GM18502 (cell line): ENCODE measurements around the gene EPHB2.

Experiments
- ATAC-seq: cut with Tn5 transposase; IDR thresholded peaks from one replicate; pipeline ENCODE4 v1.9.1; 2021; ENCODE audit warnings: mild to moderate bottlenecking; ENCODE audit not compliant: unreplicated experiment, poor library complexity

Gene EPHB2

DNA sequence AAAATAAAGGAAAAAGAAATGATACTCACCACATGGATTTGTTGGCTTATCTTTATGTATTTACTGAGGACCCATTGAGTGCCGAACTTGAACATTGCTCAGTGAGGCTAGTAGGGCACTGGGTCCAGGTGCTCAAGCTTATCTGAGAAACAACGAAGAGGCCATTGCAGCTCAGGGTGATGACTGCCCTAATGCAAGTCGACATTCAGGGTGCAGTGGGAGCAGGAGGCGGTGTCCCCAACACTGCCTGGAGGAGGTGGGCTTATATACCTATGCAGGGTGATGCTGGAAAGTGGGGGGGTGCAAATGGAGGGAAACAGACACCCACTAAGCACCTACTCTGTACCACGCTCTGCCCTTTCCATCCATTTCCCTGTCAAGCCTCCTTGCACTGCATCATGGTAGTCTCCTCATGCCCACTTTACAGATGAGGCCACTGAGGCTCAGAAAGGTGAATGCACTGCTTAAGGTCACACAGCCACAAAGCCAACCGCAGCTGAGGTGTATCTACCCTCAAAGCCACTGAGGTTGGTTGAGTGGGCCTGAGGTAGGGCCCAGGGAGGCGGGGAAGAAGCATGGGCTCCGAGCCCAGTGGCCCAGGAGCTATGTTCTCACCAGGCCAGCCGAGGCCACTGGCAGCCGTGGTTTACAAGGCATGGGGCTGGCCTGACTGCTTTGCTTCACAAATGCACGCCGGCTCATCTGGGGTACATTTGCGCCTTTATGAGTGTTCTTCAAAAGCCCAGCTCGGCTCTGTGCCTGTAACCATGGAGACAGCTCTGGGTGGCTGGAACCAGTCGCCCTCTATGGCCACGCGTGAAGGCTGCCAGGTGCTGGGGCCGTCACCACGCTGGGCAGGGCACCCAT, 103.8 kb downstream of the EPHB2 start:
- ATAC-seq = no peak

DNA sequence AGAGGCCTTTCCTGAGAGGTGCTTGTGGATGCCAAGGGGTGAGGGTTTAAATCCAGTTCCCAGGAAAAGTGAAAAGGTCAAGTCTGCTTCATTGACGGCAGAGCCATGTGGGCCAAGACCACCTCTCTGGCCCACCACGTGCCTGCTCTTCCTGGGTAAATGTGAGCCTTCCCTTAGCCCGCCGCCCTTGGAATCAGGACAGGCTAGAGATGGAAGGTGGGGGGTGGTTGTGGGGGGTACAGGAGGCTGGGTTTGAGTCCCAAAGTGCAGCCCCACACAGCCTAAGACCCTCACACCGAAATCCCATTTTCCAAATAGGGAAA, 104.4 kb downstream of the EPHB2 start:
- no peak for ATAC-seq

DNA sequence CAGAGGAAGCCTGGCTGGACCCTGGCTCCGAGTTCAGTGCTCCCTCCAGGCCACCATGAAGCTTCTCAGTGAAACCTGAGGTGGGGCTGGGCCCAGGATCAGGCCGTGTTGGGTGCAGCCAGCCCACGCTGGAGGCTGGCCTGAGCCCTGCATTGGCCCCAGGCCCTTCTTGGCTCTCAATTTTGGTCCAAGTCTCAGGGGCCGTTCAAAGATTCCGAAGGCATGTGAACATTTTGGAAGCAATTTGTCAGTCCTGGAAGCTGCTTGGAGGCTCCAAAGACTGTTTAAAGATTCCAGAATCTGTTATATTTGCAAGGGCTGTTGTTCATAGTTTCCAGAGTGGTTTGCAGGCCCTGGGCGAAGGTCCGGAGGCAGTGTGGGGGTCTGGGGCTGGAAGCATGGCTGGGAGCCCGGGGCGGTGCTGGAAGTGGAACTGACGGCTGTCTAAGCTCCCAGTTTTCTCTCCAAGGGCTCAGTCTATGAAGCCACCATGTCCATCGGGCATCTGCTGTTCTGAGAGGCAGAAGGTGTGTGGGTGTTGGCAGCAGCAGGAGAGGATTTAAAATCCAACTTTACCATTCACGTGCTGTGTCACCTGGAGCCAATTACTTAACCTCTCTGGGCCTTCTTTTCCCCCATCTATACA, 104.9 kb downstream of the EPHB2 start:
- ATAC-seq = no peak

DNA sequence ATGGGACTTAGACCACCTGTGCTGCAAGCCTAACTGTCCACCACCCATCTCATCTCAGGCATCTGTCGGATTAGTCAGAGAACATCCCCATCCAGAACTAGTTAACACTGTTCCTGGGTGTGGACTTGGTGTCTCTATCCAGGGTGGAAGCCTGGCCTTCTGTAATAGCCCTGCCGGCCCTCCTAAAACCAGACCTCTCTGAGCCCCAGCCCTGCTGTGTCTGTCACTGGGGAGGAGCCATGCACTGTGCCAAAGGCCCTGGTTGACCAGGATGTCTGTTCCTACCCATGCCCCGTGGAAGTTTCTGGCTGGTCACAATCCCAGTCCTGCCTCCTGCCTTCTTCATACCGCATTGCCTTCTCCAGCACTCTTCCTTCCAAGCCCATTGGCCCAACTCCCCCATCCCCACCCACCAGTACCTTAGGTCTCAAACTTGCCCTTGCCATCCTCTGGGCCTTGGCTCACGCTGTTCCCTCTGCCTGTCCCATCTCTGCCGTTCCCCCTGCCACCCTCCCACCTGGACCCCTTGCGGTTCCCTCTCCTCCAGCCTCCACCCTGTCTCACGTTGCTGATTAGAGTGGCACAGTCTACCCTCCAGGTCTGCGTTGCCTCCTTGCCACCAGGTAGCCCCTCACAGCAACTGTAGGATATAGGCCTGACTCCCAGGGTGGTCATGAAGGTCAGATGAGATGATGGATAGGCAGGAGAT, 105.6 kb downstream of the EPHB2 start:
- no peak for ATAC-seq

DNA sequence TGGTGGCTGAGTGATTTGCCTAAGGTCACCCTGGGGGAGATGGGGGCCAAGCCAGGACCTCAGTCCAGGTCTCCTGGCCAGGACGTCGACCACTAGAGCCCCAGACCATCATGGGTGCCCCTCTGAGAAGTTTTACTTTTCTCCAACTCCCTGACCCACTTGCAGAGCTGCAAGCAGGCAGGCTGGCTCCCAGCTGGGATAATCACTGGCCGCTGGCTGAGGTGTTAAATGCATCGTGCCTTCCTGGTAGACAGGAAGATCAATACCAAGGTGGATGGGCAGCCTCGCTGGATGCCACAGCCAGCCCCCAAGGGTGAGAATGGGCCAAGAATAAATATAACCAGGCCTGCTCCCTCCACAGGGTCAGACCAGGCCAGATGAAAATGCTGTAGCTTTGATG, 106.2 kb downstream of the EPHB2 start:
- no peak for ATAC-seq

DNA sequence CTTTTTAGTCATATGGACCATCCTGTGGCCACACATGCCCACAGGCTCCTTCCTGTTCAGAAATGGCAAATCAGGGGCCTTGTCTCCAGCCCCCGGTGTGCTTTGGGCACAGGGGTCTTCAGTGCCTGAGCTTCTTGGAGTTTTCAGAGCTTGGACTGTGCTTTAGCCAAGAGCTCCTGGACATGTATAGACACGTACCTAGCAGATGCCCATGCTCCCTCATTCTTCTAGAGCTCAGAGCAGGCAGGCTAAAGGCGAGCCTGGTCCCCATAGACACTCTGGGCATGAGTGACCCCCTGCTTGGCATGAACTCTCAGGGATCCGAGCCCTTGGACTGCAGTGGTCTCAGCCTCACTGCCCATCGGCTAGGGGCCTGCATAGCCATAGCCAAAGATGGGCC, 106.8 kb downstream of the EPHB2 start:
- ATAC-seq = no peak

DNA sequence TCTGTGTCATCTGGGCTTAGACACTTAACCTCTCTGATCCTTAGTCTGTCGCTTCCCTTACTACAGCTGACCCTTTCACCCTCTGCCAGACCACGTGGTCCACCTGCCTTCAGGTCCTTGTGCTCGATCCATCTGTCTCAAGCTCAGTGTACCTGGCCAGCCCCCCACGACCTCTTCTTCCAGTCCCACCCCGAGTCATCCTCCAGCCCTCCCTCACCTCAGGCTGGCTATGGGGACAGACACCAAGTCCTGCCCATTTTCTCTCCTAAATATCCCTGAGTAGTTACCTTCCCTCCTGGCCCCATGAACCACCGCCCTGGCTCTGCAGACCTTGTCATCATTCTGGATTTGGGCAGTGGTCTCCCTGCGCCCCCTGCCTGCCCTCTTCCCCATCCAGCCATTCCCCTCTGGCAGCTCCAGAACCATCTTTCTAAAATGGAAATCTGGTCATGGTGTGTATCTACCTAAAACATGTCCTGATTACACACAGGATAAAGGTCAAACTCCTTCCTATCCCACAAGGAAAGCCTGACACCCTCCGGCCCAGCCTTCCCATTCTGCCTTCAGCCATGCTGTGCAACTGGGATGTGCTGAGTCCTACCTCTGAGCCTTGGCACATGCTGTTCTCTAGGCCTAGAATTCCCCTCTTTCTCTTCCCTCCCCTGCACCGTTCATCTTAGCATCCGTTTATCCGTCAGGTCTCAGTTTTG, 107.6 kb downstream of the EPHB2 start:
- ATAC-seq = no peak

DNA sequence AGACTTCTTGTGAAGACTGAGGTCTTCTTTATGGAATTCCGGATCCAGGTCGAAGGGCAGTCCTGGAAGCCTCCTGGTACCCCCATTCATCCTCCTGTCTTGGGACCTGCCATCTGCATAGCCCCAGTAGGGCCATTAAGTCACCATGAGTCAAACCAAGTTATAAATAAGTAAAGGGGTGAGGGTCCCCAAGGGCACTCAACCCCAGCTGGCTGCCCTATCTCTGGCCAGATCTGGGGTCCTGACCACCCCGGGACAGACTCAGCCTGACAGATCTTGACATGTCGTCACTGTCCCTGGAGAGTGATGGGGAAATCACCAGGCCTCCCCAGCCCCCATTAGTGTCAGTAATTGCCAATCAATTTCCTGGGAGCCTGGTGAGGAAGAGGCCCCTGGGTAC, 108.7 kb downstream of the EPHB2 start:
- ATAC-seq = no peak

DNA sequence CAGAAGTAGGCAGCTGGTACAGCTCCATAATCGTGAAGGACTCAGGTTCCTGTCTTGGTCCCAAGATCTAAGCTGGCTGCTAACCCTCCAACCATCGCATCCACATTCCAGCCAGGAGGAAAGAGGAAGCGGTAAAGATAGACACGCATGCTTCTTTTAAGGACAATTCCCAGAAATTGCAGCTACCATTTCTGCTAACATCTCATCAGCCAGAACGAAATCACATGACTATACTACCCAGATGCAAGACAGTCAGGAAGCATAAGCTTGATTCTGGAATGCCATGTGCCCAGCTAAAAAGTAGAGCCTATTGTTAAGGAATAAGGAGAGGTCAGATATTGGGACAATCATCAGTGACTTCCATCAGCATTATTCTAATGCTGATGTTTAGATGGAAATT, 110.4 kb downstream of the EPHB2 start:
- ATAC-seq = no peak

DNA sequence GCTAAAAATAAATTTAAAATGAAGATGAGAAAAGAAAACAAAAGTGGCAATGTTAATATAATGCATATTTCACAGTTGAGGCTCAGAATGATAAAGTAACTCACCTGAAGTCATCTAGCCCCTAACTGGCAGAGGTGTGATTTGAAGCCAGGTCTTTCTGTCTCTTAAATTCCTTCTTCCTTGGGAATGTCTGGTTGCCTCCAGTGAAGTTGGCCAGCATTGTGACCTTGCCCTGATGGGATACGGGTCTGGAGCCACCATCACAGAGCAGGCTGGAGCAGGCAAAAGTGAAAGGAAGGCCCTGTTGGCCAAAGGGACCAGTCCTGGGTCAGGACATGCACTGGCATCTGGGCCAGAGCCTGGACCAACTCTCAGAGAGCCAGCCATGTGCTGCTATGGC, 111.7 kb downstream of the EPHB2 start:
- no peak for ATAC-seq

DNA sequence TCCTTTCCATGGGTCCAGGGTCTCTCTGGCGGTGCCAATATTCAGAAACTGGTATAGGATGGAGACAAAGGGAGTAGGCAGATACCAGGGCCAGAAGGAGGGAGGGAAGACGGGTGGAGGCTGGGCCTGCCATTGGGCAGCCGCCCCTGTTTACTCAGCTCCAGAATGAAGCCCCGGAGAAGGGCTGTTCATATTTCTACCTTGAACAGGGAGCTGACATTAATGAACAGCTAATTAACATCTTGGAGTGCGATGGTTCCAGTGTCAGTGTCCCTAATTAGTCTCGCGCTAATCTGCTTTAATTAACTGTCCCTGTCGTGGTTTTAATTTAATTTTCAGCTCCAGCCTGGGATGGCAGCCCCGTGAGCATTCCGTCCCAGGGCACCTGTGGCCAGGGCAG, 113.8 kb downstream of the EPHB2 start:
- ATAC-seq = no peak

DNA sequence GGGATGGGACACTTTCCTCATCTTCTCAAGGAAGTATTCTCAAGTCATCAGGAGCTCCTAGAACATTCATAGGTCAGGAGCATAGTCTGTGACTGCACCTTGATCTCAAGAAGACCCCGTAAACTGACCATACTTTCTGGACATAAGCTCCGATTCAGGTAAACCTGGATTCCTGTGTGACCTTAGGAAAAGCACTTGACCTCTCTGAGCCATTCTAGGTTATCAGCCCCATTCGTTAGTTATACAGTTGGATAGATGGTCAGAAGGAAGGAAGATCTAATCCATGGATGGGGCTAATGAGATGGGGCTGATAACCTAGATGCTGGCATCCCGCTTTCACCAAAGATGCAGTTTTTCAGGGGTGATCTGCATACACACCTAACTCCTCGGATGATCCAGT, 114.3 kb downstream of the EPHB2 start:
- no peak for ATAC-seq

DNA sequence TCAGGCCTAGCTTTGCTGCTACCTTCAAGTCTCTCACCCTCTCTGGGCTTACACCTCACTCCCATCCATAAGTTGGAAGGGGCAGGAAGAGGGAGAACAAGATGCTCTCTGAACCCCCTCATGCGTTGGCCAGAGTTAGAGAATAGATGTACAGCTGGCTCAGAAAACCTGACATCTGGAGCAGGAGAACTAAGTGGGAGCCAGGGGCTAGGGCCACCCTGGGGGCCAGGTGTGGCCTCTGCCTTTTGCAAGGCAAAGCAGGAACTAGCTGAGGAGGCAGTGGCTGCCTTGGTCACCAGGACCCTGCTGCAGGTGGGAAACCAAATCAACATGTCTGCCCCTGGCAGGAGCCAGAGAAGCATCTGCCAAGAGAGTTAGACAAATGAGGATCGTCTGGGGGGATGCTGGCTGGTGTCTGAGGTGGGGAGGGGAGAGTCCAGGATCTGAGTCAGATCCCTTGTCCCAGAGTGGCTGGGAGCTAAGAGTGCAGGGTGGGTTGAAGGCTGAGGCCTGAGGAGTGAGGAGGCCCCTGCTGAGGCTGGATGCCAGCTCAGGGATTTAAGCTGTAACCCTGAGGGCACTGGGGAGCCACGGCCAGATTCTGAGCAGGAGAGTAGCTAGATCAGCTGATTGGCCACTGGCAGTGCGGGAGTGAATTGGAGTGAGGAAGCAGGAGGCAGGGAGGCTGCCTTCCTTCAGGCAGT, 115.0 kb downstream of the EPHB2 start:
- no peak for ATAC-seq

DNA sequence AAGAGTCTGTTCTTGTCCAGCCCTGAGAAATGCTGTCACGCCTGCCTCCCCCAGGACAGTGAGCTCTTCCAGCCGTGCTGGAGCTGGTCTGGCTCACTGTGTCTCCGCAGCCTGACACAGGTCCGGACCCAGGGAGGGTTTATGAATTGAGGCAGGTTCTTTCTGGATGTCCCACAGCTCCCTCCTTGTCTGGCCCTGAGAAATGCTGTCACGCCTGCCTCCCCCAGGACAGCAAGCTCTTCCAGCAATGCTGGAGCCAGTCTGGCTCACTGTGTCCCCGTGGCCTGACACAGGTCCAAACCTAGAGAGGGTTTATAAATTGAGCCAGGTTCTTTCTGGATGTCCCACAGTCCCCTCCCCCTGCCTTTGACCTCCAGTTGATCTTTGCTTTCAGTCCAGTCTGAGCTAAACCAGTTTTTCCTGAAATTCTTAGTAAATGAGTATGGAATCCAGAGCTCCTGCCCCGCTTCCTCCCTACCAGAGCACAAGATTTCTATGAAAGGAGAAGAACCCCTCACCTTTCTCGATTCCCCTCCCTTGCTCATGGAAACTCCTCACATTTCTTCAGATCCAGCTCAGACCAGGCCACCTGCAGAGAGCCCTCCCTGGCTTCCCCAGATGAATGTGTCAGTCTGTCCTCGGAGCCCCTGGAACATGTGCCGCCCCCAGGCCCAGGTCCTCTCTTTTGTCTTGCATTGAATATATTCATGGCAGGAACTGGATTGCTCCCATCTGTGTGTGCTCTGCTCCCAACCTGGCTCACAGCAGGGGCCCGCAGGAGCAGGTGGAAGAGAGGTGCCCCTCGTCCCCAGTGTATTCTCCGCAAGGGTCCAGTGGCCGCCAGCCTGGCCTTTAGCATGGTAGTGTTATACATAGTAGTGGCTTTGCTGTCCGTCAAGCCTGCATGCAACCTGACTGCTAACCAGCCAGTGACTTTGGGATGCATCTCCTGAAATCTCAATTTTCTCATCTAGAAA, 116.3 kb downstream of the EPHB2 start:
- ATAC-seq = no peak

DNA sequence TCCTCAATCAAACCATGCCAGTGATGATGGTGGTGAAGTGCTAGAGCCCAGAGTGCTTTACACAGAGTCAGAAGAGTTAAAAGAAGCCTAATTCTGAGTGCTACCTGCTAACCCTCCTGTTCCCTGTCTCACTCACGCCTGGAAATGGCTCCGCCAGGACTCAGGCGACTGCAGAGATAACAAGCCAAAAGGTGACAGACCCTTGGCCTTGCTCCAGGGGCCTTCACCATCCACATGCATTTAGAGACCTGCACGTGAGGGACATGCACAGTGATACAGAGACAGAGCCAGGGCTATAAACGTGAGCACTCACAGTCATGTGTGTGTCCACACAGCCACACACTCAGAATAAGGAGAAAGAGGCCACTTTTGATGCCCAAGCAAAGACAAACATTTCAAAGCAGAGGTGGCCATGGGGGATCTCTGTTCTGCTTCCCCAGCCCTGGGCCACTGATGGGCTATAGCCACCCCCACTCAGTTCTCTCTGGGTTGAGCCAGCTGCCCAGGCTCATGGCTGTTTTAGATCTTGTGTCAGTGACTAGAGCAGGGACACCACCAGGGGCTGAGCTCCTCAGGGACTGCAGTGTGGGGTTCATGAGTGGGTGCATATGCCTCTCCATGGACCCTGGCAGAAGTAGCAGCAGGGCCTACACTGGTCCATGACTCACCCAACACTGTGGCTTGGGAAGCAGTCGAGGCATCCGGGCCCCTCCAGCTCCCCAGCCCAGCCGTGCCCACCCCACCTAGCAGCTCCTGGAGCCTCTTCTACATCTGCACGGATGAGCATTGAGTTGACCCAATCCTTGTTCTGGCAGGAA, 117.2 kb downstream of the EPHB2 start:
- ATAC-seq = no peak

DNA sequence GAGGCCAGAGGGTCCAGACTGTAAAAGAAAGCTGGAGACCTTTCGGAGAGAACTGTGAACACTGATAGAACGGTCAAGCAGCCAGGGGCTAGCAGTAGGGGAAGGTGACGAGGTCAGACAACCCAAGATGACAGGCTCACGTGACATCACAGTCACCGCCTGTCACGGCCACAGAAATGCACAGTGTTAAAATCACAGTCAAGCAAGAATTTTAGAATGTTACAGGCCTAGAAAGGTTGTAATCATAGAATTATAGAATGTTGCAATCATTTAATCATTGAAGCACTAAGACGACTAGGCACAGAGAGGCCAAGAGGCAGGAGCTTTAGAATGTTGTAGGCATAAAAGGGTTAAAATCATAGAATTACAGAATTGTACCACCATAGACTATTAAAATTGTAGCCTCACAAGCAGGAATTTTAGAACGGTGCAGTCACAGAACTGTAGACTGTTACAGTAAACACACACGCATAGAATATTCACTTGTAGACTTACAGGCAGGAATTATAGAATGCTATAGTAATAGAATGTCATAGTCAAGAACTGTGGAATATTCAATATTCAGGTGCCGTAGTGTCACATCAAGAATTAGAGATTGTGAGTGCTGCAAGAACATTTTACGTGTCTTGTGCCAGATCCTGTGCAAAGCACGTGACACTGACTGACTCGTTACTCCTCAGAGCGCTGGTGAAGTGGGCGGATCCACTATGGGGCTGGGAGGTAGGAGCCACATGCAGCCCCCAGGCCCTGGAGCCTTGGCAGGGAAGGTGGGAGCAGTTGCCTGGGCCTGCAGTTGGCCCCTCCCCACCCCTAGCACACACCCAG, 118.1 kb downstream of the EPHB2 start:
- ATAC-seq = no peak

DNA sequence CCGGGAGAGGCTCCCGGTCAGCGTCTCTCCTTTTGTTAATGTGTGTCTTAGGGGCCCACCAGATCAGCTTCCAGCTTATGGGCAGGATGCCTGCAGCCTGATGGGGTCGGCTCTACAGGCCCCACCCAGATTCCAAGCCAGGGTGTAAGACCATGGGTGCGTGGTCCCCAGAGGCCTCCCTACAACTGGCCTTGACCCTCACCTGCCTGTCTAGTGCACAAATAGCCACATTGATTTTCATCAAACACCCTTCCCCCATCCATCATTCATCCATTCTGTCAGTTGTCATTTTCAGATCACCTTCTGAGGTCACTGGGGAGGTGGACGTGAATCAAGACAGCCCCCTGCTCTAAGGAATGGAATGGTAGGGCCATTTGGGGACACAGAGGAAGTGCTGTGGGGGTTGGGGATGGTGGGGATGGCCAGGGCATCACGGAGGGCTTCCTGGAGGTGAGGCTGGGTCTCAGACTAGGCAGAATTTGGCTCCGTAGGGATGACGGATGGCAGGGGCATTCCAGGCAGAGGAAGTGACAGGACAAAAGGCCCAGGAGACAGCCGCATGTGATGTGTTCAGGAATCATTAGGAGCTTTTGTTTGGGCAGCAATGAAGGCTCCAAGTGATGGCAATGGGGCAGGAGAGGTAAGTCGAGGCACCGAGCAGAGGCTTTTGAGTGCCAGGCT, 118.8 kb downstream of the EPHB2 start:
- no peak for ATAC-seq
